GM18909 (cell line): ENCODE measurements around the gene SUFU.
A peak's percentile ranks its signal among the peaks of the same experiment; 100 is the strongest.

Experiments used
- ATAC-seq: cut with Tn5 transposase; IDR thresholded peaks from one replicate; pipeline ENCODE4 v1.9.1; 2021; ENCODE audit warnings: mild to moderate bottlenecking; ENCODE audit not compliant: unreplicated experiment, poor library complexity

The SUFU gene

DNA sequence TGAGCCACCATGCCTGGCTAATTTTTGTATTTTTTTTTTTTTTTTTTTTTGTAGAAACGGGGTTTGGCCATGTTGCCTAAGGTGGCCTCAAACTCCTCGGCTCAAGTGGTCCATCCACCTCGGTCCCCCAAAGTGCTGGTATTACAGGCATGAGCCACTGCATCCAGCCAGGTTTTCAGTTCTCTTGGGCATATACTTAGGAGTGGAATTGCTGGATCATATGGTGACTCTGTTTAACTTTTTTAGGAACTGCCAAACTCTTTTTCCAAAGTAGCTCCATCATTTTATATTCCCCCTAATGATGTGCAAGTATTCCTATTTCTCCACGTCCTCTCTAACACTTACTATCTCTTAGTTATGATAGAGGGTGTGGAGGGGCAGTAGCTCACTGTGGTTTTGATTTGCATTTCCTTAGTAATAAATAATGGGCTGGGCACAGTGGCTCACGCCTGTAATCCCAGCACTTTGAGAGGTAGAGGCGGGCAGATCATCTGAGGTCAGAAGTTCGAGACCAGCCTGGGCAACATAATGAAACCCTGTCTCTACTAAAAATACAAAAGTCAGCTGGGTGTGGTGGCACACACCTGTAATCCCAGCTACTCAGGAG, 41.6 kb downstream of the SUFU start:
- ATAC-seq: no peak

DNA sequence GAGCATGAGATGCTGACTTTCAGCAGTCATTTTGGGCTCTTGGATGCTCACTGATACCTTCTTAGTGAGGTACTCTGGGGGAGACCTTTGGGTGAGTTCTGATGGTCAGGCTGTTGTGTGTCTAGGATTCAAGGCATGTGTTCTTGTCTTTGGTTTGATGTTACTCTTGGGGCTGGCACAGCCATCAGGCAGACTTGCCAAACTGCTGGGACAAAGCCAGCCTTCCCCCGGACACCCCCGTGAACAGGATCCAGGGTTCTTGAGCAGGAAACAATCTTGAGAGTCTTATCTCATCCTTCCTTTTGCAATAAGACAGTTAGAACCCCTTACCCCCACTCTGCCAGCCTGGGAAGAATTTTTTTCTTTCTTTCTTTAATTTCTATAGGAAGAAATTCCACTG, 42.2 kb downstream of the SUFU start:
- no peak for ATAC-seq

DNA sequence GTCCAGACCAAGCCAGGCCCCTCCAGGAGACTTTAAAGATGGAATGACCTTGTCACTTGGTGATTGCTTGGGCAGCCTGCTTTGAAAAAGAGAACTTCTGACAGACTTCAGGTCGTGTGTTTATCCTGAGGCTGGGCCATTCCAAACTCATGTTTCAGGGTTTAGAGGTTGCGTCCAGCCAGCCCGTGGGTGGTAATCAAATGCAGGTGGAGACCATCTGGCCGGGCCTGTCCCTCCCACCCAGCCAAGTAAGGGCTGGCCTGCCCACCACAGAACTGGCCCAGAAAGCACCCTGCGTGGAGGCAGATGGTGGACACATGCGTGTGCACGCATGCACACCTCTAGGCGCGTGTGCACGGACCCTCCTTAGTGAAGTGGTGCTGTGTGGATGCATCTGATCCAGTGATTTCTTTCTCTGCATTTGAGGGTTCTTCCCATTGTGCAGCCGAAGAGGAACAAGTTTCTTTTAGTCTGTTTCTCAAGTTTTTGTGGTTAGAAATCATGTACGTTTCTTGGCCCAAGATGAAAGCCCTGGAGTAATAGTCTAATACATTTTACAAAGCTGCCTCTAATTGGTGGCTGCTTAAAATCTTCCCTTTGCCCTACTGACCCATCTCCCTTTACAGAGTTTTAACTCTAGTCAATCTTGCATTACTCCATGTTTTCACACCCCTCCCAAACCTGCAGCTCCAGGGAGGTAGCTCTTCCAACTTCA, 43.0 kb downstream of the SUFU start:
- ATAC-seq: no peak

- no peak for ATAC-seq
Measured at GRCh38 chr10:102549549-102549948, 45.8 kb downstream of the SUFU start.

DNA sequence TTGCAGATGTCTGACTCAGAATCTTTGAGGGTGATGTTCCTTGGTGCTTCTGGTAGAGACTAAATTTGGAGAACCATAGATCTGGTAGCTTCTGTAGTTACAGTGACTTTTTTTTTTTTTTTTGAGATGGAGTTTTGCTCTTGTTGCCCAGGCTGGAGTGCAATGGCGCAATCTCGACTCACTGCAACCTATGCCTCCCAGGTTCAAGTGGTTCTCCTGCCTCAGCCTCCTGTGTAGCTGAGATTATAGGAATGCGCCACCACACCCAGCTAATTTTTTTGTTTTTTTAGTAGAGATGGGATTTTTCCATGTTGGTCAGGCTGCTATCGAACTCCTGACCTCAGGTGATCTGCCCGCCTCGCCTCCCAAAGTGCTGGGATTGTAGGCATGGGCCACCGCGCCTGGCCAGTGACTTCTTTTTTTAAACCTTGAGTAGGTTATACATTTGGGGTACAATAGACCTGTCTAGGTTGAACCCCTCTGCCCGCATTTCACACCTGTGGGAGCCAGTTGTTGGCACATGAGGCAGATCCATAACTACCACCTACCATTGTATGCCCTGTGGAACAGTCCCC, 47.0 kb downstream of the SUFU start:
- no peak for ATAC-seq

DNA sequence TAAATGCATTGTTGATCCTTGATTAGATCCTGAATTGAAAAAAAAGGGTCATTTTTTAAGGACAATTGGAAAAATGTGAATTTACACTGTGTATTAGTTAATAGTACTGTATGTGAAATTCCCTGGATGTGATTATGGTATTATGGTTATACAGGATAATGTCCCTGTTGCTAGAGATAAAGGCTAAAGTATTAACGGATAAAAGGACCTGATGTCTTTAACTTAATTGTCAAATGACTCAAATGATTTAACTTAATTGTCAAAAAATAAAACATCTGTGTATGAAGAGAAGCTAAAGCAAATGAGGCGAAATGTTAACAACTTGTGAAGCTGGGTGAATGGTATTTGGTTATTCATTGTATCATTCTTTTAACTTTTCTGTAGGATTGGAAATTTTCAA, 48.8 kb downstream of the SUFU start:
- no peak for ATAC-seq

- no peak for ATAC-seq
Measured at GRCh38 chr10:102553771-102554170, 50.0 kb downstream of the SUFU start.

DNA sequence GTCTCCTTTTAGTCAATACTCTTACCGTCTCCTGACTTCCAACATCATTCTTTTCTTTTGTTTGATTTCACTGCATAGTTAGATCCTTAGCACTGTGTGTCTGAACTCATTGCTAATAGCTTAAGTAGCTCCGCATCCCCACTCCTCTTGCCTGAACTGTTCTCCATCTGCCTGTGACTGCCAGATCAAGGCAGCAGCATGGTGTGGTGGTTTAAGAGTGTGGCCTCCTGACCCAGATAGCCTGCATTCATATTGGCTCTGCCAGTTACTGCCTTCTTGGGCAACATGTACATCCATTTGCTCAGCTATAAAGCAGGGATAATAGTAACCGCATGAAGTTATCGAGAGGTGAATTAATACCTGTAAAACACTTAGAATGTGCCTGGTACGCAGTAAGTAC, 50.8 kb downstream of the SUFU start:
- ATAC-seq: no peak

GRCh38 chr10:102555781-102556328, 52.1 kb downstream of the SUFU start:
- no peak for ATAC-seq

GRCh38 chr10:102557569-102557968, 53.8 kb downstream of the SUFU start:
- no peak for ATAC-seq

DNA sequence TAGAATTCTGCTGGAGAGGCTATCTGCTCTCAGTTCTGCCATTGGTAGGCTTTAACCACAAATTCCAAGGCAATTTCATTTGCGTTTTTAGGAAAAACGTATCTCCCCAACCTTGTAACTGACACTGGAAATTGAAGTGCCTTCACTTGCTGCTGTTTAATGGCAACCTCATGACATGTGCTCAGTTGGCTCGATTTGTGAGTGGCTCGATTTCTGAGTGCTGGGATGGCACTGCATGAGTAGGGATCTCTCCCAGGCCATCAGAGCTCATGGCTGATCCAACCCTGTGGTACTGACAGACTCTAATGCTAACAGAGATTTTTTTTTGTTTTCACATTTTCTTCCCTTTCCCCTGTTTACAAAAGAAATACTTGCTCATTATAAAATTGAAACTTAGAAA, 56.0 kb downstream of the SUFU start:
- no peak for ATAC-seq

- ATAC-seq: no peak
Measured at GRCh38 chr10:102564209-102564834, 60.5 kb downstream of the SUFU start.

GRCh38 chr10:102565793-102566192, 62.0 kb downstream of the SUFU start:
- ATAC-seq: no peak

DNA sequence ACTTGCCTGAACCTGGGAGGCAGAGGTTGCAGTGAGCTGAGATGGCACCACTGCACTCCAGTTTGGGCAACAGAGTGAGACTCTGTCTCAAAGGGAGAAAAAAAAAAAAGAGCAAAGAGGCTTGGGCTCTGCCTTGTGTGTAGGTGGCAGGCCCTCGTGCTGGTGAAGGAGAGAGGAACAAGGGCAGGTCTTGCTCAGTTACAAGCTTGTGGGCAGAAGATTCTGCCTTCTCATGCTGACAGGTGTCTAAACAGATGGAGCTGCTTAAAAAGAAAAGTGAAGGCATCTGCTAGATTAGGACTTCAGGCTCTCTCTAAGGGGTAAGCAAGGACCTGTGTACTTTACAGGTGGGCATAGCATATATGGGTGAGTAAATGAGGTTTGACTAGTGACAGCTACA, 75.0 kb downstream of the SUFU start:
- ATAC-seq: no peak

GRCh38 chr10:102579328-102579727, 75.6 kb downstream of the SUFU start:
- no peak for ATAC-seq

- ATAC-seq: no peak
Measured at GRCh38 chr10:102580230-102580629, 76.5 kb downstream of the SUFU start.

GRCh38 chr10:102581401-102581800, 77.6 kb downstream of the SUFU start:
- no peak for ATAC-seq

GRCh38 chr10:102581981-102582580, 78.3 kb downstream of the SUFU start:
- no peak for ATAC-seq

DNA sequence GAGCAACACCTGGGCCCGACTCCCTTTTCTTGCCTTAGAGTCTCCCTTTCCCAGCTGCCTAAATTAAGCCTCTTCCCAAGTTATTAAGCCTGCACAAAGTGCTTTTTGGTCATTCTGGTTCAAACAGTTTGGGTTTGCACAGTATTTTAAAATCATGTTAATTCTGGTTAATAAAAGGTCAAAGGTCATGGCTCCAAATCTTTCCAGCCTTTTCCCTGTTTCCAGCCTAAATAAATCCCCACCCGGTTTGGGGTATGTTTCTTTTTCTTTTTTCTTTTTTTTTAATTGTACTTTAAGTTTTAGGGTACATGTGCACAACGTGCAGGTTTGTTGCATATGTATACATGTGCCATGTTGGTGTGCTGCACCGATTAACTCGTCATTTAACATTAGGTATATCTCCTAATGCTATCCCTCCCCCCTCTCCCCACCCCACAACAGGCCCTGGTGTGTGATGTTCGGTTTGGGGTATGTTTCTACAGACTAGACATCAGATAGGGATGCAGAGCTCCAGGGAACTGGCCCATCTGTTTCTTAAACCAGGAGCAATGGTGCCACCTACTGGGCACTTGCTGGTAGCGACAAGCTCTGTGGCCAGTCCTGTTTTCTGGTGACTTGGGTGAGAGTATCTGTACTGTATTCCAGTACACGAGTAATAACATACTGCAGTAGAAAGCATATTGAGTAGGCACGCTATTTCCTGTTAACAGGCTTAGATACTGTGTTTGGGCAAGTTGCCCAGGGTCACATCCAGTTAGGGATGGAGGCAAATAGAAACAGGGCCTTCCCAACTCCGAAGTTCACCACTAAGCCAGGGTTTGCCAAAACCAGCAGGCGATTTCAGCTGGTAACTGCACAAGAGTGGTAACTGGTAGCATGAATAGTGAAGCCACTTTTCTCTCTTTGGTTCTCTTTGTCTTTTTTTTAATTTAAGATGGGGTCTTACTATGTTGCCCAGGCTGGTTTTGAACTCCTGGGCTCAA, 80.0 kb downstream of the SUFU start:
- ATAC-seq: peak; percentile 65

GRCh38 chr10:102585026-102585425, 81.3 kb downstream of the SUFU start:
- no peak for ATAC-seq
